ENCODE measurements around the gene ZDHHC14.

GRCh38 chr6:157492741-157493140 is 111.8 kb downstream of the ZDHHC14 start:
- TF ChIP-seq, protein P1, sequence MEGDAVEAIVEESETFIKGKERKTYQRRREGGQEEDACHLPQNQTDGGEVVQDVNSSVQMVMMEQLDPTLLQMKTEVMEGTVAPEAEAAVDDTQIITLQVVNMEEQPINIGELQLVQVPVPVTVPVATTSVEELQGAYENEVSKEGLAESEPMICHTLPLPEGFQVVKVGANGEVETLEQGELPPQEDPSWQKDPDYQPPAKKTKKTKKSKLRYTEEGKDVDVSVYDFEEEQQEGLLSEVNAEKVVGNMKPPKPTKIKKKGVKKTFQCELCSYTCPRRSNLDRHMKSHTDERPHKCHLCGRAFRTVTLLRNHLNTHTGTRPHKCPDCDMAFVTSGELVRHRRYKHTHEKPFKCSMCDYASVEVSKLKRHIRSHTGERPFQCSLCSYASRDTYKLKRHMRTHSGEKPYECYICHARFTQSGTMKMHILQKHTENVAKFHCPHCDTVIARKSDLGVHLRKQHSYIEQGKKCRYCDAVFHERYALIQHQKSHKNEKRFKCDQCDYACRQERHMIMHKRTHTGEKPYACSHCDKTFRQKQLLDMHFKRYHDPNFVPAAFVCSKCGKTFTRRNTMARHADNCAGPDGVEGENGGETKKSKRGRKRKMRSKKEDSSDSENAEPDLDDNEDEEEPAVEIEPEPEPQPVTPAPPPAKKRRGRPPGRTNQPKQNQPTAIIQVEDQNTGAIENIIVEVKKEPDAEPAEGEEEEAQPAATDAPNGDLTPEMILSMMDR (IDR thresholded peaks at IDR 0.05) = no peak
- TF ChIP-seq POLR2AphosphoS5 (IDR thresholded peaks at IDR 0.05) (no peak), POLR2A (IDR thresholded peaks at IDR 0.05) (no peak)
